Tongue (tissue), 2 donors: ENCODE measurements around the gene SND1. TPM values are rescaled to one million over a fixed set of nuclear protein-coding genes. Genes with fewer than 3 reads are reported as not detected.

Experiments used
- DNase-seq: peaks from one replicate; pipeline ENCODE4 v3.0.0-alpha.2; 2015
- total RNA-seq: library from RNA; depleted of rRNA; stranded (reverse); fragments of >200 nt; gene quantifications from one replicate; pipeline ENCODE4 v1.2.3, GENCODE V29; 2014

Gene SND1
- total RNA-seq, 1 donor from 2014 or later, result 111 TPM

DNA sequence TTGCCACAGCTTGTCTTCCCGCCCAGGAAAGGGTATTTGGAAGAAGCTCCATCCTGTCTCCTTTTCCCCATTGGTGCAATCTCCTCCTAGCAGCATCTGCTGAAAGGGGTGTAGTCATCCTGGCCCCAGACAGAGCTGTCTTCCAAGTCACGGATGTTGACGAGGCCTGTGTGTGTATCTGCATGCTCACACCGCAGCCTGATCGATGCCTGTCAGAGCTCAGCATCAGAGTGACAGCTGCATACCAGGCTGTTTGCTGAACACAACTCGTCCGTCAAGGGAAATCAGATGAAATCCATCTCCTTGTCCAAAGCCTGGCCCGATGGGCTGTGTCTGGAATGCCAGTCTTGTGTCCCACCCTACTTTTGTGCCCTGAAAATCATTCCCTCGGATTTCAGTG is 400.4 kb downstream of the SND1 start:
- no peak for DNase-seq

DNA sequence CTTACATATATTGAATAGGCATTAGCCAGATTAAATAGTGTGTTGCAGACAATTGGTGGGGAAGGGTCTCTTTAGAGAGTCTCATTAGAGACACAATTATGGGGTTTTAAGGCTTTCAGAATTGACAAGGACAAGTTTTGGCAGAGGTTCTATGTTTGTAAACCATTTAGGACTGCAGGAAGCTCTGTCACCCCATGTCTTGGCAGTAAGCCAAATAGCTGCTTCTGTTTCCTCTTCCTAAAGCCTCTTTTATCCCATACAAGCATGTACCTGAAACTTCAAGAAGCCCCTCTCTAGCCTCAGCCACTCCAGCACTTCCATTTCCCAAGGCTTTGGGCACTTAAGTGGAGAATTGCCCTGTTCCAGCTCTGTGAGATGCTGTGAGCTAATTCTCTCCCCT is 401.0 kb downstream of the SND1 start:
- DNase-seq, result peak; percentile 60

GRCh38 chr7:128053991-128054390 is 402.0 kb downstream of the SND1 start:
- DNase-seq, result no peak

GRCh38 chr7:128054511-128054910 is 402.5 kb downstream of the SND1 start:
- no peak for DNase-seq

- DNase-seq, result no peak
These were observed 403.6 kb downstream of the SND1 start for GRCh38 chr7:128055637-128056036.

DNA sequence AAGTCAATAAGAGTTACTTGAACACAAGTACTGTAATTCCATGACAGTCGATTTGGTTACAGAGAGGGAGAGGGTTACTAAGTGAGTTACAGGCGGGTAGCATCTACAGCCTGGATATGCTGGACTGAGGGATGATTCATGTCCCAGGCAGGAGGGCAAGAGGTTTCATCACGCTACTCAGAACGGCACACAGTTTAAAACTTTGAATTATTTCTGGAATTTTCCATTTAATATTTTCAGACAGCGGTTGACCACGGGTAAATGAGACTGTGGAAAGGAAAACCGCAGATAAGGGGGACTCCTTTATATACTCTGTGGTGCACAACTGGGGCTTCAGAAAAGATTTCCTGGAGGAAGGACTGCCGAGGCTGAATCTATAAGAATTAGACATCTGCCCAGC is 404.9 kb downstream of the SND1 start:
- DNase-seq, result no peak

GRCh38 chr7:128057909-128058308 is 405.9 kb downstream of the SND1 start:
- DNase-seq, result no peak

GRCh38 chr7:128059143-128059988 is 407.4 kb downstream of the SND1 start:
- peak; percentile 22 for DNase-seq

DNA sequence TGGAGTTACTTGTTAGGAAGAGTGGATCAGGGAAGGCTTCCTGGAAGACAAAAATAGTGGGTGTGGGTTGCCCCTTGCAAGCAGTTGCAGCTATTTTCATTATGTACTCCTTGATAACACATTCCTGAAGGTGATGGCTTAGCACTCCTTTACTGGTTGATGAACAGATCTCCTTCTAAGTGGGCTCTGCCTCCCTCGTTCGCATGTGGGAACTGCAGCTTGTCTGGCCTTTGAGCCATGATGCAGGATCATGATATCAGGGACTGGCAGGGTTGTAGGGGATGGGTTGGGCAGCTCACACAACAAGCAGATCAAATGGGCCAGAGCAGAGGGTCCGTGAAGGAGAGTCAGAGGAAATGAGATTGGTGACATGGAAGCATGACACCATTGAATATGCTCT is 408.0 kb downstream of the SND1 start:
- DNase-seq, result no peak

DNA sequence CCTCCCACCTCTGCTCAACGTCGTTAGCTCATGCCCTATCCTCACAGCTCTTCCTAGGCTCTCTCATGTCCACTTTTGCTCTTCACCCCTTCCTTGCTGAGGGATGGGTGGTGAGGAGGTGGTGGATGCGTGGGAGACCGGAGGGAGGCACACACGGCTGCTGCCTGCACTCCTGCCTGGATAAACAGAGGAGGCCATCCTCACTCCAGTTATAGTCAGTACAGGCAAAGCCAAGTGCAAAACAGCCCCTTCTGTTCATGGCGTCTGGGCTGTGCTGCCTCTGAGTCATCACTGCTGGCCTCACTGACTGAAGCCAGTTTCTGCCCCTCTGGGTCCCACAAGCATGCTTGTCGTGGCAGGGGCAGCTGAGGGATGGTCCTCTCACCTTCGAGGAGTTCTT is 411.1 kb downstream of the SND1 start:
- DNase-seq, result no peak

GRCh38 chr7:128065872-128066271 is 413.9 kb downstream of the SND1 start:
- no peak for DNase-seq

DNA sequence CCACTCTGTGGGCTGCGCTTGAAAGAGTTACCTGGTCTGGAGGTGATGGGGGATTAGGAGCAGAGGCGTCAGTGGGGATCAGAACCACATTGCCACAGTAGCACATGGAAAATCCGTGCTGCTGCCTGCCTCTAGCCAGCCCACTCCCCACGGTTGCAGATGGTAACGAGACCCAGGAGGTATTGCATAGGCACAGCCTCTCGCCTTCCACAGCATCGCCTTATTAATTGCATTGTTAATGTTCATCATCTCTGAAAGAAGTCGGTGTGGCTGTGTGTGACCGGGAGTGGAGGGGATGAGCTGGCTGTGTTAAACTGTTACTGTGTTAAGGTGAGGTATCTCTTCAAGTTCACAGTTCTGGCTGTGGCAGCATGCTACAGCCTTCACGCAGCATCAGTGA is 414.4 kb downstream of the SND1 start:
- no peak for DNase-seq

DNA sequence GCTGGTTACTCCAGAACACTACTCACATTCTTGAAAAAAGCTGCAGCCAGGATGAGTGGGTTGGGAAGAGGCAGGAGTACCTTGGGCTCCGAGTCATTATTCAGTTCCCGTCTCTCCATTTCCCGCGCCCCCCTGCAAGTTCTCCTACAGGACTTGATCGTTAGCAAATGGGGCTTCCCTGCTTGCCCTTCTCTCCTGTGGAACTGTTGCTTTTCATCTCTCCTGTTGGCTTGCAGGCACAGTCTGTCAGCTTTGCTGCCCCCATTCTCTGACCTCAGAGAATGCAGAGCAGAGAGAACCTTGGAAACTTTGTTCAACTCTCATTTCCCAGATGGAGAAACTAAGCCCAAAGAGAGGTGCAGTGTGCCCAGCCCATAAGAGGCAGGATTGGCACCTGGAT is 414.9 kb downstream of the SND1 start:
- DNase-seq, result no peak

- no peak for DNase-seq
These were observed 416.0 kb downstream of the SND1 start for GRCh38 chr7:128067983-128068382.

DNA sequence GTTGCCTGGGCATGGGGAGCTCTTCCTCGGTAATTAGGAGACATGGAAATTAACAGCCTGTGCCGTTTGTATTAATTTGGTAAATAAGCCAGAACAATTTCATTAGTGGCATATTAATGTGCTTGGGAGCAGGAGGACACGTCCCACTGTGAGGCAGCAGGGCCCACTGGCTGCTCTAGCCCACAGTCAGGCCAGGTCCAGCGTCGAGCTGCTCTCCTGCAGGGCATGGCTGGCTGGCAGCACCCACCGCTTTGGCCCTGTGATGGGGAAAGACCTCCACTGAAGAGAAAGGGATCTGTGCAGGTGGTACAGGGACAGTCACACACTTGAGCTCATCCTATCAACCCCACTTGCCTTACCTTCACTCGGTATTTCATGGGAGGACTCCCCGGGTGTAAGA is 416.8 kb downstream of the SND1 start:
- DNase-seq, result no peak

GRCh38 chr7:128069373-128070364 is 417.7 kb downstream of the SND1 start:
- DNase-seq, result no peak

DNA sequence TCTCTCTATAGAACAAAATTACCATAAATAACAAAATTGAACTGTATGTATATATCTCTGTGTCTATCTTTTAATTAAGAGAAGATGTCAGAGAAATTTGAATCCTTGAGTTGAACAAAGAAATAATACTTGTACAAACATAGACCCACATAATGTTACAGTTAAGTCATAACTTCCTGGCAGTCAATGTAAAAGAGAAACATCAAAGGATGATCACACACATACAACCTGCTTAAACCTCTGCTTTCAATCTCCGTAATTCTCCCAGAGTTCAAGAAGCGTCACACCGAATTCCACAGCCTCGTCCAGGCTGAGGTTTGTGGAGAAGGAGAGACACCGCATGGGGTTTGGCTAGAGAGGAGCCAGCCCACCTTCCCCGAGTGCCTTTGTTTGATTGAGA is 419.4 kb downstream of the SND1 start:
- DNase-seq, result no peak

DNA sequence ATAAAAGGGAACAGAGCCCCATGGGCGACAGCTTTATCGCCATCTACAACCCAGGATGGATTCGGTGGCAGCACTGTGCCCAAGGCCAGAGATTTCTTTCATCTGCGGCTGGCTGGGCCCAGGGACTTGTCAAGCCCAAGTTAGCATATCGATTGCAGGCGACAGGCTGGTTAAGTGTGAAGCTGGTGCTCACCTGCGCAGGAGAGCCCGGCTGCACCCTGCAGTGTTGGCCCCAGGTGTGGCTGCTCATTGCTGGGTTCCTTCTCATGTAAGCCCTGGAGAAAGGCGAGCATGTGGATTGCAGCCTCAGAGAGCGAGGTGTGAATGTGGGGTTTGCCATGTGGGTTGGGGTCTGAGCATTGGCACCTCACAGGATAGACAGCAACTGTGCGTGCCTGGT is 419.8 kb downstream of the SND1 start:
- DNase-seq, result no peak

GRCh38 chr7:128073671-128074310 is 421.8 kb downstream of the SND1 start:
- DNase-seq, result no peak

DNA sequence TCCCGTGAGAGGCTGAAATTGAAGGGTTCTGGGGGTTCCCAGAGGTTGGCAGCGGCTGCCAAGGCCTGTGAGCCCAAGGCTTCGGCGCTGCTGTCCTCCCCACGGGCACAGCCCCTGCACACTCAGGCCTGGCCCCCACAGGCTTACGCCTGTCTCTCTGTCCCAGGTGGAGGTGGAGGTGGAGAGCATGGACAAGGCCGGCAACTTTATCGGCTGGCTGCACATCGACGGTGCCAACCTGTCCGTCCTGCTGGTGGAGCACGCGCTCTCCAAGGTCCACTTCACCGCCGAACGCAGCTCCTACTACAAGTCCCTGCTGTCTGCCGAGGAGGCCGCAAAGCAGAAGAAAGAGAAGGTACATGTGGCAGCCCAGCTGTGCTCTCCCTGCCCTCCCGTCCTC is 422.3 kb downstream of the SND1 start:
- DNase-seq, result no peak

DNA sequence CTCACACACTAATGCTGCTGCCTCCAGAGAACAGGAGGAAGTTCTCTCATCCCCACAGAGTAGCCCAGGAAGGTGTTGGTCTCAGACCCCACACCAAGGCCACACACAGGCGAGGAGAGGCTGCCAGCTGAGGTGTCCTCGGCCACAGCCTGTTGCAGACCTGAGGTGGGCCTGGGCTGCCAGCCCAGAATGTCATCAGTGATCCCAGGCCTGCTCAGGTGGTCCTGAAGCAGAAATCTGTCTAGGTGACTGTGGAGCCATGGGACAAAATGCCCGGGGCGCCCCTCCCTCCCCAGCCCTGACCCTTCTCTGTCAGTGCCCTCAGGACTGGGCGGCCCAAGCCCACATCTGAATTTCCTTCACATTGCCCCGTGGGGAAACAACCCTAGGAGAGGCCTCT is 422.7 kb downstream of the SND1 start:
- no peak for DNase-seq

GRCh38 chr7:128075242-128076095 is 423.5 kb downstream of the SND1 start:
- DNase-seq, result peak; percentile 69
